SH-SY5Y (cell line): ENCODE measurements around the gene CASK.

Experiments
- GATA2 ChIP-seq: IDR thresholded peaks from 2 replicates; pipeline ENCODE4 v1.6.1; 2011; ENCODE audit warnings: mild to moderate bottlenecking, low read depth, low read length
- GATA3 ChIP-seq: IDR thresholded peaks from 2 replicates; pipeline ENCODE4 v1.6.1; 2011; ENCODE audit warnings: low read depth, mild to moderate bottlenecking, low read length, moderate library complexity

Gene CASK

DNA sequence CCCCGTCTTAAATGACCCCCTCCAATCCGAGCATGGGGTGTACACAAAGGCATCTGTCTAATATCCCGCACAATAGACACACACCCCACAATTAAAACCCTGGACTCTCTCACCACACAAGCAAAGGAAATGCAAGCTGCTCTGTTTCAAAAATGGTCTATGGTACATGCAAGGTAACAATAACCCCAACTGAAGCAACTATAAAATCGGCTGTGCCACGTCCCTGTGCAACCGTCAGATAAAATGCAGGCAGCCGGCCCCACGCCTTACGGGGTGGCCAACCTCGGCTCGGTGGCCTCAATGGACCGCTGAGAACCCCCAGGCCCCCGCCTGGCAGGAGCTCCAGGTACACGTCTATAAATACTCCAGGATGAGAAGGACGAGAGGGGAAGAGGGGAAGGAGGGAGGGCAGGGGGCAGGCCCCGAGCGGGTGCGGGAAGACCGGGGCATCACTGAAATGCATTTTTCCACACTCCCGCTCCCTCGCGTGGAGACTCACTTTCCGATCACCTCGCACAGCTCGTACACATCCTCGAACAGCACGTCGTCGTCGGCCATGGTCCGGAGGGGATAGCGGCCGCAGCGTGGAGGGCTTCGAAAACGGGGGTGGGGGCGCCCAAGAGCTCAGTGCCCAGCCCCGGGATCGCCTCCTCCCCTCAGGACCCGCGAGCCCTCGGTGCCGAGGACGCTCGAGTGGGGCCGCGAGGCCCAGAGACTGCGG lies 763 bp downstream of the CASK start:
- TF ChIP-seq GATA3 (no peak), GATA2 (no peak)

DNA sequence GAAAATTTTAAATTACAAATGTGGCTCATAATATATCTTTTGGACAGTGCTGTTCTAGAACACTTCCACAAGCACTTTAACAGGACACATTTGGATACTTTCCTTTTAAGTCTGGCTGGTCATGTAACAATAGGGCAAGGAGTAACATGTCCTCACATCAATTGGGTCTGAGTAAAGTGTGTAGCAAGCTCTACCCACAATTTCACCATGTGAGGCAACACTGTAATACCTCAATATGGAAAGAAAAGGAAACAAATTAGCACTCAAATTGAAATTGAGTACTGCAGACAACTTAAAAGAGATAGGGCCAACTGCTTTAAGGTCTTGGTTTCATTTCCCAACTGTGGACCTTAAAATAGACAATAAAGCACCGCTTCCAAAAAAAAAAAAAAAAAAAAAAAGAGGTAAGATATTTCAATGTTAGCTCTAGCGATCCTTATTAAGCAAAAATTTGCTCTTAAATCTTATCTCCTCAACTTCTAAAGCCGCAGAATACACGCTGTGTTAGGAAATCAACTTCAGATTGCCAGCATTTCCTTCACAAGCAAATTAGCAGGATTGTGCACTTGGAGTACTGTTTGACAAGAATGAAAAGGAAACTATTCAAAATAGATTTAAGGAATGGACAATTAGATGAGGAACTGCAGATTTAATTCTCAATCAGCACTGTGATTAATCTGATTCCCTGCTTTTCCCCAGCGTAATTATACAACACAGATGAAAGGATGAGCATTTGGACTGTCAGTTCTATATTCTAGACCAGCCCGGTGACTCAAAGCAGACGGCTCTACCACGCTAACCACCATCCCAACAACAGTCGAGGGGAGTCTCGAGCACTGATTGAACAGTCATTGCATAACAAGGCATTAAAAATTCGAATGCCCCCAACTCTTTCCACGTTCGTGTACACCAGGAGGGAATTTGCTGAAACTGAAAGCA lies 1.6 kb downstream of the CASK start:
- no peak for TF ChIP-seq GATA2
- no peak for TF ChIP-seq GATA3

DNA sequence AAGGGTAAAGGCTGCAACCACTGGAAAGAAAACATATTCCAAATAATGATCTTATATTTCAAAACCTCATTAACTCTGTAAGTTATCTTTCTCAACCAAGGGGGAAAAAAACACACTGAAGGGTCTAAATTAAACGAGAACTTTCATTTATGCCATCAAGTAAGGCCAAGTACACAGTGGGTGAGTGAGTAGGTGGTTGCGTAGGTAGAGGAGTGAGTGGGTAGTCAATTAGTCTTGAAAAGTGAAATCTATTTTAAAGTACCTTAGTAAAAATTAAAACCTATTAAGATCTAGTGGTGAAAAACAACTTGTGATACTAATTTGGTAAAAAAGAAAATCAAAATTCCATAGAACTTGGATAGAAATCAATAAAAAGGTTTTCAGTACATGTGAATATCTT lies 3.5 kb downstream of the CASK start:
- TF ChIP-seq GATA2 (no peak), GATA3 (no peak)

DNA sequence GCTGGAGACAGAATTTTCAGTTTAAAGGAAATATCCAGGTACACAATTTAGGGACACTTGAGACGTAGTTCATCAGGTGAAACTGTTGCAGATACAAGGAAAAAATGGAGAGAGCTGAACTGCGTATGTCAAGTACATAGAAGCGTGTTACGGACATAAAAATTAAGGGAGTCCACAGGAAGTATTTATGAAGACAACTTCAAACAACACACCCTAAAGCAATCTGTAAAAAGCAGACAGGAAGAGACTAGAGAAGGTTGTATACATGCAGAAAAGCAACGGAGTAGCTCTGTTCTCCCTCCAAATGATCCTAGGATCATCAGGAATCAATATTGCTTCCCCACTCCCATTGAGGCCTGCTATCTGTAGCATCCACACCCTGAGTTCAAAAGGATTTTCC lies 5.8 kb downstream of the CASK start:
- TF ChIP-seq GATA2 = no peak
- no peak for TF ChIP-seq GATA3

DNA sequence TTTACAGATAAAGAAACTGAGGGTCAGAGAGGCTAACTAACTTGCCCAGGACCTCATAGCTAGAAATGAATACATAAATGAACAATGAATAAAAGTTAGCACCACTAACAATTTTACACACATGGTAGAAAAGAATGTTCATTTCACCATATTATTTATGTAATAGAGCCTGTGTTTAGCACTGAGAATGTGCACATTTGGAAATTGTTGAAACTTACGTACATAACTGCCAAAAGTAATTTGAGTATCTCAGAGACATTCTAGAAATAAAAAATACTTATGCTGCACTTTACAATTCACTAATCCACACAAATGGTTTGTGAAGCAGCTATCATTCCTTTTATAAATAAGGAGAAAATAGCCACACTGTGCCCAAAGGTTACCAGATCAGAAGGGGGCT lies 9.9 kb downstream of the CASK start:
- no peak for TF ChIP-seq GATA2

DNA sequence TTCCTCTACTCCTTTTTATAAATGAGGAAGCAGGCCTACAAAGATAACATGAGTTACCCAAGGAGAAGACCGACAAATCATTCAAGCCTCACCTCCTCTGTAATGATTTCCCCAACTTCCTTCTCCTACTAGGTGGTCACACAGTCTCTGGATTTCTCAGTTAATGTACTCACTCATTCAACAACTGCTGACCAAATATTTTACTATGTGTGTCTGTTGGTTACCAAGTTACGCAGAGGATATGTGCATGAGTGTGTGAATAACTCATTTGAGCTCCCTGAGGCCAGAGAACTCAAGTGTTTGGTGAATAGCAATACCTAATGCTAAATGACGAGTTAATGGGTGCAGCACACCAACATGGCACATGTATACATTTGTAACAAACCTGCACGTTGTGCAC lies 10.4 kb downstream of the CASK start:
- TF ChIP-seq GATA3 (no peak), GATA2 (no peak)

DNA sequence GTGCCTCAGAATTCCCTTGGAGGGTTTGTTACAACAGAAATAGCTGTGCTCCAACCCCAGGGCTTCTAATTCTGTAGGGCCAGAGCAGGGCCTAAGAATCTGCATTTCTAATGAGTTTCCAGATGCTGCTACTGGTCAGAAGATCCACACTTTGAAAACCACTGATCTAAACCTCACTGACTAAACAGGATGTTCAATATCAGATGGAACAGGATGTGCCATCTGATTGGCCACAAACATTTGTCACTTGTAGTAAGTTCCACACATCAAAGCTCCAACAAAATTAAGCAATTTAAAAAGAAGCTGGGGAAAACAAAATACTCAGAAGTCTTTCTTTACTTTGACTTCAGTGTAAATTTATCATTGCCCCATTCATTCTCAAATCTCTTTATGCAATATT lies 14.3 kb downstream of the CASK start:
- TF ChIP-seq GATA2 (no peak), GATA3 (no peak)

DNA sequence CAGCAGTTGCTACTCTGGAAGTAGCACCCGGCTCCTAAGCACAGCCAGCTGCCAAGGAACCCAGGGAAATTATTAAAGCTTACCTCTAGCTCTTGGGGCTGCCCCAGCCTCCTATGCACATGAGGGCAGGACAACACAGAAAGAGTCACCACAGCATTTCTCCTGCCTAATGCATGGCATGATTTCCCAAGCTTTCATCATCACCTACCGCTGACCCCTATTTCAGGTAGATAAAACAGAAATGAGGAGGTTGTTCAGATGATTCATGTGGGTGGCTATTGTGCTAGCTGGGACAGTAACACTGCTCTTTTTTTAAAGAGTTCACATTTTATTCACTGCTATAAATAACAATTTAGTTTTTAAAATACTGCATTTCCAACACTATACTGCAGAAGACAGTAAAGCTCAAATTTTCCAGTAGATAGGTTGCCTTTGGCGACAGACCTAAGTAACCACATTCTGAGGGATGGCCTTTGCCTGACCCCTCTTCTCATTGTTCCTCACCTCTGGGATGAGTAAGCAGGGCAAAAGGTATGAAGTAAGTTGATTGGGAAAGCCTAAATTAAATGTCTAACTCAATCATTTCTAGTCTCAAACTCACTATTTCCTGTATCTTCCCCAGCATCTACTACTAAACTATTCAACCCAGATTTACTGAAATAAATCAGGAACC lies 16.7 kb downstream of the CASK start:
- TF ChIP-seq GATA3 (no peak), GATA2 (no peak)

DNA sequence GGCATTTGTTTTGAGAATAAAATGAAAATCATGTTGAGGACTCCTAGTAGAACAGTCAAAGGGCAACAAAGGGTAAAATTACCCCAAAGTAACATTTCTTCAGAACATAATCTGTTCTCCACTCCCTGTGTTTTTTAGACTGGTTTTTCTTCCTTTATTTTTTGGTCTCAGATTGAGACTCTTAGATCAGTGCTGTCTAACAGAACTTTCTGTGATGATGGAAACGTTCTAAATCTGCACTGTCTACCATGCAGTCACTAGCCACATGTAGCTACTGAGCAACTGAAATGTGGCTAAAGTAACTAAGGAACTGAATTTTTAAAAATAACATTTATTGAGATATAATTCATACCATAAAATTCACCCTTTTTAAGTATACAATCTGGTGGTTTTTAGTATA lies 19.8 kb downstream of the CASK start:
- no peak for TF ChIP-seq GATA3
- TF ChIP-seq GATA2 = no peak

DNA sequence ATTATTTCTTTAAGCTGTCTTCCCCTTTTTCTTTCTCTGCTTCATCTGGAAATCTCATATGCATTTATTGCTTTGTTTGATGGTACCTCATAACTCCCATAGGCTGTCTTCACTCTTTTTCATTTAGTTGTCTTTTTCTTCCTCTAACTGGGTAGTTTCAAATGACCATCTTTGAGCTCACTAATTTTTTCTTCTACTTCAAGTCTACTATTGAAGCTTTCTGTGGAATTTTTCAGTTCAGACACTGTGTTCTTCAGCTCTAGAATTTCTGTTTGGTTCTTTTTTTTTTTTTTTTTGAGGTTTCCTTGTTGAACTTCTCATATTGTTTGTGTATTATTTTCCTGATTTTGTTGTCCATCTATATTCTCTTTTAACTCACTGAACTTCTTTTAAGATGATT lies 23.0 kb downstream of the CASK start:
- TF ChIP-seq GATA2 = no peak

DNA sequence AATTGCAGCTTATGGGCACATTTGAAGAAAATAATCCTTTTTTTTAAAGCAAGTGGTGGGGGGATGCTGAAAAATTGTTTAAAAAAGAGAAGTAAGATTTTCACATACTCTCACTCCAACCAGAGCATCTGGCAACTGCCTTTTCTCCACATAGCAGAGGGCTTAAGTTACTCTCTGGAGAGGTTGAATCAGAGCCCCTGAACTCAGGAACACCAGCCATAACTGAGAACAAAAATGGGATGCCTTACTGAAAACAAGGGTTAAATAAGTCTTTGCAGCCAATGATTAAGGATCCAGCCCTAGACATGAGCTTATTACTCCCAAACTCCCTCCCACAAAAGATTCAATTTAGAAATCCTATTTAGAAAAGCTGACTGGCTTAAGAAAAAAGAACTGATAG lies 27.5 kb downstream of the CASK start:
- TF ChIP-seq GATA3 = no peak
- no peak for TF ChIP-seq GATA2

DNA sequence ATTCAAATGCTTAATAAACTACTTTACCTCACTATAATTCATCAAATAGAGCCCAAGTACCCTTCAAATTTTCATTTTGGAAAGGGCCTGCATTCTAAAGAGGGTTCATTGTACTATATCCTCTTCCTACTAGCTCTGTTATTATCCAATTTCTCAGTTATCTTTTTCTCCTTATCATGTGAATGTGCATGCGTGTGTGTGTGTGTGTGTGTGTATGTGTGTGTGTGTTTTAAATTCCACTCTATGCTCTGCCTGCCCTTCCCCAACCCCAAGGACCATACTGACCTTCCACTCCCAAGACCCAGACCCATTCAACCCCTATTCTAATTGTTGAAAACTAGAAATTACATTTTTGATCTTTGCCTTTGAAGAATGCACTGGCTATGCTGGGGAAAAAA lies 33.3 kb downstream of the CASK start:
- TF ChIP-seq GATA2 = no peak
- no peak for TF ChIP-seq GATA3

DNA sequence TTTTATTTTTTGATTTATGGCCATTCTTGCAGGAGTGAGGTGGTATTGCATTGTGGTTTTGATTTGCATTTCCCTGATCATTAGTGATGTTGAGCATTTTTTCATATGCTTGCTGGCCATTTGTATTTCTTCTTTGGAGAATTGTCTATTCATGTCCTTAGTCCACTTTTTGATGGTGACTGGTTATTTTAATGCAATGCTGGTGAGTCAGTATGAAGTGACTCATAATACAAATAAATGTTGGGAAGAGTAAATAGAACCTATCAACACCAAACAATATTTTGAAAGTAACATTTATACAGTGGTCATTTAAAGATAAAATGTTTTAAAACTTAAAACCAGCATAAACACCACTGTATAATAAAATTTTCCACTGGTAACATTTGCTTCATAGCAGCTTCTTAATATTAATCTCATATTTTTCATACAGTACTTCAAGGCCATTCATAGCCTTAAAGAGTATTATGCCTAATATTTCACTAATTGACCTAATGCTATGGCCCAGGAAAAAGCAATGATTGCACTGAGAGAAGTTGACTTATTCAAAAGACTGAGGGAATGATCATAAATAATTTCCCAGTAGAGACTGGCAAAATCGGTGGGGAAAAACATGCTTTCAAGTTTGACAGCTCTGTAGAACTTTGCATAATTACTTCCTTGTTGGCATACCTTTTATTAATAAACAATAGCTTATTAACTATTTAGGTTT lies 33.9 kb downstream of the CASK start:
- no peak for TF ChIP-seq GATA3
- TF ChIP-seq GATA2 = no peak

DNA sequence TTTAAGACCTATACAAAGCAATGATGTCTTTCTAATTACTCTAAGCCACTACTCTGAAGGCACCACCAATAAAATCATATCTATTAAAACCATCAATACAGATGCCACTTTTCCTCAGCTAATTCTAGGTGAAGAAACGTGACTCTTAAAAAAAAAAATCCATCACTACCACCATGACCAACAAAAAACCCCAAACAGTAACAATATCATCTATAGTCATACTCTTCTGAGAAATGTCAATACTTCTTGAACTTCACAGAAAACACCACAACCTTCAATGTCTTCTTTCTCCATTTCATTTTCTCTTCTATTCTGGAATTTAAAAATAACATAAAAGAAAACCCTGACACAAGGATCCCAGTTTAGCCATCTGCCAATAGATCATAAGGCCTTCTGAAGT lies 35.7 kb downstream of the CASK start:
- TF ChIP-seq GATA3 (no peak), GATA2 (no peak)
